CD1c-positive myeloid dendritic cell (primary cell): ENCODE data around the gene GCDH.
"Not testable (repeated sequence)": the region's sequence is repeated elsewhere in the genome, so short reads cannot be mapped to it uniquely, and the experiment has no call there.

Source experiments
- DNase-seq: peaks from one replicate; pipeline ENCODE4 v3.0.0-alpha.2; 2016; ENCODE audit errors: extremely low spot score

Gene GCDH

GRCh38 chr19:12890787-12891552 lies at the start of gene GCDH:
Gene GCDH, plus strand, starts transcription at chr19:12891160. Its CDS starts 145 bp downstream, at chr19:12891305.
- peak; percentile 99 for DNase-seq

GRCh38 chr19:12842511-12842910 lies 48.4 kb upstream of the GCDH start:
- no peak for DNase-seq

GRCh38 chr19:12843328-12843727 lies 47.6 kb upstream of the GCDH start:
- no peak for DNase-seq

GRCh38 chr19:12843999-12844732 lies 46.8 kb upstream of the GCDH start:
- no peak for DNase-seq

- DNase-seq: not testable (repeated sequence)
Observed at GRCh38 chr19:12846613-12847012, 44.3 kb upstream of the GCDH start.

- DNase-seq: peak; percentile 93
Observed at GRCh38 chr19:12847159-12848139, 43.5 kb upstream of the GCDH start.

GRCh38 chr19:12856653-12857052 lies 34.3 kb upstream of the GCDH start:
- no peak for DNase-seq

GRCh38 chr19:12858041-12858928 lies 32.7 kb upstream of the GCDH start:
- DNase-seq: no peak

- no peak for DNase-seq
Observed at GRCh38 chr19:12859546-12859945, 31.4 kb upstream of the GCDH start.

GRCh38 chr19:12864143-12864542 lies 26.8 kb upstream of the GCDH start:
- no peak for DNase-seq

GRCh38 chr19:12864721-12865715 lies 25.9 kb upstream of the GCDH start:
- no peak for DNase-seq

- no peak for DNase-seq
Observed at GRCh38 chr19:12865746-12866415, 25.1 kb upstream of the GCDH start.

- DNase-seq: no peak
Observed at GRCh38 chr19:12866416-12867119, 24.4 kb upstream of the GCDH start.

- DNase-seq: peak; percentile 69
Observed at GRCh38 chr19:12867120-12868099, 23.6 kb upstream of the GCDH start.

- DNase-seq: no peak
Observed at GRCh38 chr19:12868540-12869112, 22.3 kb upstream of the GCDH start.

- DNase-seq: no peak
Observed at GRCh38 chr19:12871681-12872080, 19.3 kb upstream of the GCDH start.

- peak; percentile 15 for DNase-seq
Observed at GRCh38 chr19:12872255-12872654, 18.7 kb upstream of the GCDH start.
